ENCODE results near the gene SSPN. TPM values are rescaled to one million over a fixed set of nuclear protein-coding genes. Genes with fewer than 3 reads are reported as not detected.

SSPN gene
- total and polyA plus RNA-seq, 4 donors: 1.2 to 11.4 (median 6.2) TPM

DNA sequence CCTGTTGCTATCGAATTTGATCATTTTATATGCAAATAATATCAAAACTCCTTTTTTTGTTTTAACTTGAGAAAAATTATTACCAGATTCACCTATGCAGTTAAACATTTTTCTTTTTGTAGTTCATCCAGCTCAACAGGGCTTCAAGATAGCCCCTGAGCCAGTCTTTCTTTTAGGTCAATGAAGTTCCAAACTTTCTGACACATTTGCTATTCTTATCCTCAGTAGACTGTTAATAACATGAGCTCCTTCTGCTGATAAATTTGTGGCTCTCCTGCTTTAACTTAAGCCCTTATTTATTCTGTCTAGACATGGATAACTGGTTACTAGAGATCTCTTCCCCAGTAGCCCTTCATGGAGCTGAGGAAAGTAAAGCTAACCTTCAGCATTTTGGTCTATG lies 33.2 kb upstream of the SSPN start:
- H3K9ac ChIP-seq (ENCODE audit: insufficient read depth in 1 of 2, low read length in 2 of 2): no peak overlapping the region
- H3K27ac ChIP-seq (ENCODE audit: low read depth in 1 of 2, low read length in 1 of 2): no peak overlapping the region
- H3K4me3 ChIP-seq: no peak overlapping the region
- H3K27me3 ChIP-seq (ENCODE audit: control insufficient read depth in 3 of 3, insufficient read depth in 3 of 3, low read length in 2 of 3): no peaks in the 10 kb centered on the region
- no peaks in the 10 kb centered on the region for H3K9me3 ChIP-seq (ENCODE audit: control insufficient read depth in 4 of 4, insufficient read depth in 3 of 4, low read length in 3 of 4)
- no peaks in the 10 kb centered on the region for H3K36me3 ChIP-seq (ENCODE audit: control insufficient read depth in 4 of 4, insufficient read depth in 4 of 4, low read length in 4 of 4)
- ATAC-seq (ENCODE audit: insufficient read depth, low FRiP score): no peak
- no peak for DNase-seq
- no peaks in the 10 kb centered on the region for H3K4me1 ChIP-seq (ENCODE audit: control insufficient read depth in 5 of 5, insufficient read depth in 5 of 5, low read length in 5 of 5)
- TF ChIP-seq, protein P1, sequence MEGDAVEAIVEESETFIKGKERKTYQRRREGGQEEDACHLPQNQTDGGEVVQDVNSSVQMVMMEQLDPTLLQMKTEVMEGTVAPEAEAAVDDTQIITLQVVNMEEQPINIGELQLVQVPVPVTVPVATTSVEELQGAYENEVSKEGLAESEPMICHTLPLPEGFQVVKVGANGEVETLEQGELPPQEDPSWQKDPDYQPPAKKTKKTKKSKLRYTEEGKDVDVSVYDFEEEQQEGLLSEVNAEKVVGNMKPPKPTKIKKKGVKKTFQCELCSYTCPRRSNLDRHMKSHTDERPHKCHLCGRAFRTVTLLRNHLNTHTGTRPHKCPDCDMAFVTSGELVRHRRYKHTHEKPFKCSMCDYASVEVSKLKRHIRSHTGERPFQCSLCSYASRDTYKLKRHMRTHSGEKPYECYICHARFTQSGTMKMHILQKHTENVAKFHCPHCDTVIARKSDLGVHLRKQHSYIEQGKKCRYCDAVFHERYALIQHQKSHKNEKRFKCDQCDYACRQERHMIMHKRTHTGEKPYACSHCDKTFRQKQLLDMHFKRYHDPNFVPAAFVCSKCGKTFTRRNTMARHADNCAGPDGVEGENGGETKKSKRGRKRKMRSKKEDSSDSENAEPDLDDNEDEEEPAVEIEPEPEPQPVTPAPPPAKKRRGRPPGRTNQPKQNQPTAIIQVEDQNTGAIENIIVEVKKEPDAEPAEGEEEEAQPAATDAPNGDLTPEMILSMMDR (IDR thresholded peaks at IDR 0.05; ENCODE audit: control extremely low read depth, extremely low read depth): no peak
- WGBS, 2 donors: 77 to 87% methylated on average over 1 of the region's 1 CpG

DNA sequence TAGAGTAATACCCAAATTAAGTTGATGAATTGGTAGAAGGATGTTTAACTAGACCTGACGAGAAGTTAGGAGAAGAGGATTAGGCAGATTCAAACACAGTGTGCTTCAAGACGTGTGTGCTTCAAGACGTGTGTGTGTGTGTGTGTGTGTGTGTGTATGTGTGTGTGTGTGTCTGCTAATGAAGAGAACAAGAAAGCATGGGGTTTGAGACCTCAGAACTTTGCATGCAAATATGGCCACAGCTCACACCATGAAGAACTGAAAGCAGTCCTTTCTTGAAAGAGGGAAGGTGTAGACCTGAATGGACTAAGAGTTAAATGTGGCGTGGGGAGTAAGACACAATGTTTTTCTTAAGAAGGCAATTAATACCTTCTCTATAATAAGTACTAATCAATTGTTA lies 32.5 kb upstream of the SSPN start:
- TF ChIP-seq, protein P1 (IDR thresholded peaks at IDR 0.05; ENCODE audit: control extremely low read depth, extremely low read depth): no peak
- no peaks in the 10 kb centered on the region for H3K36me3 ChIP-seq (ENCODE audit: control insufficient read depth in 4 of 4, insufficient read depth in 4 of 4, low read length in 4 of 4)
- no peaks in the 10 kb centered on the region for H3K4me1 ChIP-seq (ENCODE audit: control insufficient read depth in 5 of 5, insufficient read depth in 5 of 5, low read length in 5 of 5)
- H3K9ac ChIP-seq (ENCODE audit: insufficient read depth in 1 of 2, low read length in 2 of 2): no peak overlapping the region
- ATAC-seq (ENCODE audit: insufficient read depth, low FRiP score): no peak
- no peak for DNase-seq
- no peaks in the 10 kb centered on the region for H3K27me3 ChIP-seq (ENCODE audit: control insufficient read depth in 3 of 3, insufficient read depth in 3 of 3, low read length in 2 of 3)
- 79 to 86% methylated on average over 4 of the region's 4 CpGs for WGBS, 2 donors
- H3K27ac ChIP-seq (ENCODE audit: low read depth in 1 of 2, low read length in 1 of 2): no peak overlapping the region
- H3K4me3 ChIP-seq: no peak overlapping the region
- H3K9me3 ChIP-seq (ENCODE audit: control insufficient read depth in 4 of 4, insufficient read depth in 3 of 4, low read length in 3 of 4): no peaks in the 10 kb centered on the region

DNA sequence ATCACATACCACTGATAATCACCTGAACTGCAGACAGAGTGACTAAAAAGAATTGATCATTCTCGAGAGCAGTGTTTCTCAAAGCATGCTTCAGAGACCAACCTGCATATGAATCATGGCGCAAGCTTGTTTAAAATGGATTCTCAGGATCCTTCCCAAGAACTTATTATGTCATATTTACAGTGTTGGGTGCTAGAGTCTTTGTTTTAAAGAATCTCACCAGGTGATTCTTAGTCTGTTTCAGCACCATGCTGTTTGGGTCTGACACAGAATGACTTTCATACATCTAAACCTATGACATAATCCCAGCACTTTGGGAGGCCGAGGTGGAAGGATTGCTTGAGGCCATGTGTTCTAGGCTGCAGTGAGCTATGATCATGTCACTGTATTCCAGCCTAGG lies 31.3 kb upstream of the SSPN start:
- Histone ChIP-seq H3K9ac (ENCODE audit: insufficient read depth in 1 of 2, low read length in 2 of 2) (no peak overlapping the region), H3K4me1 (ENCODE audit: control insufficient read depth in 5 of 5, insufficient read depth in 5 of 5, low read length in 5 of 5) (no peaks in the 10 kb centered on the region), H3K27ac (ENCODE audit: low read depth in 1 of 2, low read length in 1 of 2) (no peak overlapping the region), H3K27me3 (ENCODE audit: control insufficient read depth in 3 of 3, insufficient read depth in 3 of 3, low read length in 2 of 3) (no peaks in the 10 kb centered on the region), H3K36me3 (ENCODE audit: control insufficient read depth in 4 of 4, insufficient read depth in 4 of 4, low read length in 4 of 4) (no peaks in the 10 kb centered on the region), H3K9me3 (ENCODE audit: control insufficient read depth in 4 of 4, insufficient read depth in 3 of 4, low read length in 3 of 4) (no peaks in the 10 kb centered on the region), H3K4me3 (no peak overlapping the region)
- DNase-seq (no peak), ATAC-seq (ENCODE audit: insufficient read depth, low FRiP score) (no peak)
- TF ChIP-seq, protein P1 (IDR thresholded peaks at IDR 0.05; ENCODE audit: control extremely low read depth, extremely low read depth): no peak
- 54 to 71% methylated on average over 3 of the region's 3 CpGs for WGBS, 2 donors

DNA sequence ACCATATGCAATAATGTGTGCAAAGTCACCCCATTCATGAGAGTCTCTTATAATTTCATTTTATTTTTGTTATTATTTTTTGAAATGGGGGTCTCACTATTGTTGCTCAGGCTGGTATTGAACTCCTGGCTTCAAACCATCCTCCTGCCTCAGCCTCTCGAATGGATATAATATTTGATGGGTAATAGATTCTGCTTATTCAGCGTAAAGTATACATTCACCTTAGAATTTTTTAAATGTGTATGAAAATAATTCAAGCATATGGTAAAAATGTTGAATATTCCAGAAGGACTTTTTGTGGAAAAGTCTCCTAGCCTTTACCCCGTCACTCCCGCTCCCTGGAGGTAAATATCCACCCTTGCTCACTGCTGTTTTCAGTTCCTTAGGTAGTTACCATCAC lies 23.4 kb upstream of the SSPN start:
- H3K27me3 ChIP-seq (ENCODE audit: control insufficient read depth in 3 of 3, insufficient read depth in 3 of 3, low read length in 2 of 3): peaks cover 0 to 3% (median 0%) of the 10 kb centered on the region in 3 donors
- 93 to 95% methylated on average over 4 of the region's 4 CpGs for WGBS, 2 donors
- no peaks in the 10 kb centered on the region for H3K4me1 ChIP-seq (ENCODE audit: control insufficient read depth in 5 of 5, insufficient read depth in 5 of 5, low read length in 5 of 5)
- no peaks in the 10 kb centered on the region for H3K36me3 ChIP-seq (ENCODE audit: control insufficient read depth in 4 of 4, insufficient read depth in 4 of 4, low read length in 4 of 4)
- no peak for ATAC-seq (ENCODE audit: insufficient read depth, low FRiP score)
- no peak overlapping the region for H3K4me3 ChIP-seq
- no peak overlapping the region for H3K9ac ChIP-seq (ENCODE audit: insufficient read depth in 1 of 2, low read length in 2 of 2)
- TF ChIP-seq, protein P1 (IDR thresholded peaks at IDR 0.05; ENCODE audit: control extremely low read depth, extremely low read depth): no peak
- H3K9me3 ChIP-seq (ENCODE audit: control insufficient read depth in 4 of 4, insufficient read depth in 3 of 4, low read length in 3 of 4): no peaks in the 10 kb centered on the region
- DNase-seq: no peak
- H3K27ac ChIP-seq (ENCODE audit: low read depth in 1 of 2, low read length in 1 of 2): no peak overlapping the region

Measured in lung (tissue), 12 donors.